ENCODE data around the gene CENPX.

- TF ChIP-seq CTCF (IDR thresholded peaks at IDR 0.05) (no peak), EP300 (IDR thresholded peaks at IDR 0.05) (no peak)
These were observed 13.3 kb downstream of the CENPX start for GRCh38 chr17:82009413-82009812.
